Parathyroid adenoma (tissue), 2 donors: ENCODE data around the gene PPIG.

ENCODE experiments used
- H2AFZ ChIP-seq: fragments of 300-600 bp; sonication (generic); one replicate; pipeline ENCODE4 v1.7.0; 2017; ENCODE audit warnings: antibody characterized with exemption, mild to moderate bottlenecking
- H3K27ac ChIP-seq: fragments of 300-600 bp; sonication (generic); one replicate; pipeline ENCODE4 v1.7.0; 2017
- H3K27me3 ChIP-seq: fragments of 300-600 bp; sonication (generic); one replicate; pipeline ENCODE4 v1.7.0; 2017; ENCODE audit warnings: low read length; ENCODE audit not compliant: control insufficient read depth, insufficient read depth
- H3K36me3 ChIP-seq: fragments of 300-600 bp; sonication (generic); one replicate; pipeline ENCODE4 v1.7.0; 2017; ENCODE audit warnings: low read length; ENCODE audit not compliant: control insufficient read depth, insufficient read depth
- H3K4me1 ChIP-seq: fragments of 300-600 bp; sonication (generic); one replicate; pipeline ENCODE4 v1.7.0; 2017; ENCODE audit warnings: control low read depth
- H3K4me2 ChIP-seq: fragments of 300-600 bp; sonication (generic); one replicate; pipeline ENCODE4 v1.7.0; 2017; ENCODE audit warnings: low read length
- H3K4me3 ChIP-seq: fragments of 300-600 bp; sonication (generic); one replicate; pipeline ENCODE4 v1.7.0; 2017; ENCODE audit warnings: low read depth, low read length
- H3K79me2 ChIP-seq: fragments of 300-600 bp; sonication (generic); one replicate; pipeline ENCODE4 v1.7.0; 2017; ENCODE audit warnings: control low read depth
- H3K9ac ChIP-seq: fragments of 300-600 bp; sonication (generic); one replicate; pipeline ENCODE4 v1.7.0; 2017; ENCODE audit warnings: mild to moderate bottlenecking
- H3K9me3 ChIP-seq: fragments of 300-600 bp; sonication (generic); one replicate; pipeline ENCODE4 v1.7.0; 2017; ENCODE audit warnings: low read length; ENCODE audit not compliant: control insufficient read depth
- CTCF ChIP-seq: fragments of 300-600 bp; sonication (generic); IDR thresholded peaks from one replicate; pipeline ENCODE4 v1.7.0; 2017; ENCODE audit warnings: antibody characterized with exemption, mild to moderate bottlenecking
- donor health status: primary hyperparathyroidism.

The PPIG gene

GRCh38 chr2:169673921-169674320, 89.8 kb downstream of the PPIG start:
- H3K9ac ChIP-seq: no peak overlapping the region
- H3K4me2 ChIP-seq: no peak overlapping the region
- no peak overlapping the region for H3K4me3 ChIP-seq
- no peak overlapping the region for H2AFZ ChIP-seq
- no peaks in the 10 kb centered on the region for H3K4me1 ChIP-seq
- no peaks in the 10 kb centered on the region for H3K79me2 ChIP-seq
- H3K27ac ChIP-seq: no peak overlapping the region
- no peak for TF ChIP-seq CTCF
- H3K36me3 ChIP-seq: no peaks in the 10 kb centered on the region
- H3K27me3 ChIP-seq: no peaks in the 10 kb centered on the region
- no peaks in the 10 kb centered on the region for H3K9me3 ChIP-seq

DNA sequence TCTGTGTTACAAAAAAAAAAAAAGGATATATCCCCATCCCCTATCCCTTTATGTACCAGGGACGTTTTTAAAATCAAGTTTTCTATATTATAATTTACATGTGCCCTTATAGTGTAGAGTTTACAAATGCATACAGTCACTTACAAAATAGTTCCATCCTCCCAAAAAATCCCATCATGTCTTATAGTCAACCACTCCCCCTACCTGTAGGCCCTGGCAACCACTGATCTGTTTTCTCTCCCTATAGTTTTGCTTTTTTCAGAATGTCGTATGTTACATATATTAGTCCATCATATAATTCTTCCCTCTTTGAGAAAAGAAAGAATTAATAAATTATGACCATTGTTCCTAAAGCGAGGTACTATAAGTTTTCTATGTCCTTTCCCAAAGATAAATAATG, 92.2 kb downstream of the PPIG start:
- Histone ChIP-seq H3K4me3 (no peak overlapping the region), H3K9me3 (no peaks in the 10 kb centered on the region), H3K36me3 (no peaks in the 10 kb centered on the region), H3K79me2 (no peaks in the 10 kb centered on the region), H3K27me3 (no peaks in the 10 kb centered on the region), H3K9ac (no peak overlapping the region), H3K27ac (no peak overlapping the region), H2AFZ (no peak overlapping the region), H3K4me1 (no peaks in the 10 kb centered on the region), H3K4me2 (no peak overlapping the region)
- TF ChIP-seq CTCF: no peak

- no peak overlapping the region for H3K4me2 ChIP-seq
- no peaks in the 10 kb centered on the region for H3K36me3 ChIP-seq
- no peak overlapping the region for H3K9ac ChIP-seq
- no peak overlapping the region for H2AFZ ChIP-seq
- H3K9me3 ChIP-seq: no peaks in the 10 kb centered on the region
- no peak overlapping the region for H3K27ac ChIP-seq
- no peaks in the 10 kb centered on the region for H3K4me1 ChIP-seq
- H3K27me3 ChIP-seq: no peaks in the 10 kb centered on the region
- no peak overlapping the region for H3K4me3 ChIP-seq
- no peak for TF ChIP-seq CTCF
- H3K79me2 ChIP-seq: no peaks in the 10 kb centered on the region
Observed at GRCh38 chr2:169676850-169677249, 92.7 kb downstream of the PPIG start.

- TF ChIP-seq CTCF: no peak
- H3K79me2 ChIP-seq: no peaks in the 10 kb centered on the region
- no peak overlapping the region for H3K27ac ChIP-seq
- H3K36me3 ChIP-seq: no peaks in the 10 kb centered on the region
- no peaks in the 10 kb centered on the region for H3K4me1 ChIP-seq
- no peak overlapping the region for H3K4me3 ChIP-seq
- H3K27me3 ChIP-seq: no peaks in the 10 kb centered on the region
- H2AFZ ChIP-seq: no peak overlapping the region
- H3K4me2 ChIP-seq: no peak overlapping the region
- H3K9ac ChIP-seq: no peak overlapping the region
- no peaks in the 10 kb centered on the region for H3K9me3 ChIP-seq
Observed at GRCh38 chr2:169683054-169683424, 98.9 kb downstream of the PPIG start.

DNA sequence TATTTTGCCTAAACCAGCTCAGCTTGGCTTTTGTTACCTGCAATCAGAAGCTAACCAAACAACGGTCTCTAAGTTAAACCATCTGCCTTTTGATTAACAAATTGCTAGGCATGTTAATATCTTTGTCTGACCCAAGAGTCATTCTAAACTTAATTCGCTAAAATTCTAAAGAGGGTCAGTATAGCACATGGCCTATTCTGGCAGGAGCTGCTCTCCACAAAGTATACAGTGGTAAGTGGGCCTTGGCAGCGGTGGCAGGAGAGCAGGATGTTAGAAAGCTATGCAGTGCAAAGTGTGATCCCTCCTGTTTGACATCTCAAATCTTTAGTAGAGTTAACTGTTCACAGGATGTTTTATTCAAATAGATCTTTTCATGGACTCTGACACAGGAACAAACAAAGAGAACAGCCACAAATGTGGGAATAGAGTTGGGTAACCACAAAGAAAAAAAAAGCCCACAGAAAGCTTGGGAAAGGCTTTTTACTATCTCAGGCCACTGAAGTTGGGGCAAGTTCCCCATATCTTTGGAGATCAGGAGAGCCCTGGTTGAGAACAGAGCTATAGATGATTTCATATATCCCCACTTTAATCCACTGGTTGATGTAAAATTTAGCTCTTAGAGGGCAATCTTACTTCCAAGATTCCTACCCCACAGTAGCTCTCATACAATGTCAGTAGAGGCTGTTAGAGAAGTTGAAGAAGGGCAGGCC, 99.4 kb downstream of the PPIG start:
- Histone ChIP-seq H3K9ac (no peak overlapping the region), H3K4me2 (no peak overlapping the region), H3K4me3 (no peak overlapping the region), H3K79me2 (no peaks in the 10 kb centered on the region), H3K27ac (no peak overlapping the region), H3K27me3 (no peaks in the 10 kb centered on the region), H3K4me1 (no peaks in the 10 kb centered on the region), H2AFZ (no peak overlapping the region), H3K9me3 (no peaks in the 10 kb centered on the region), H3K36me3 (no peaks in the 10 kb centered on the region)
- TF ChIP-seq CTCF: no peak
